Keratinocyte (primary cell): ENCODE results near the gene ARHGAP24. TPM values are rescaled to one million over a fixed set of nuclear protein-coding genes. Genes with fewer than 3 reads are reported as not detected.
A peak's percentile ranks its signal among the peaks of the same experiment; 100 is the strongest.

Experiments used
- DNase-seq: peaks from one replicate; pipeline ENCODE4 v3.0.0-alpha.2; 2011; ENCODE audit warnings: low read depth, missing footprints, low spot score
- FAIRE-seq: peaks from 2 replicates; lab custom pipeline; 2011; peaks lifted over from hg19 to GRCh38; lab: Jason Lieb, UNC
- H2AFZ ChIP-seq: 2 replicates; pipeline ENCODE4 v1.6.0; 2012; ENCODE audit warnings: low read length, control low read depth, inconsistent platforms; ENCODE audit not compliant: control insufficient read depth
- H3K27ac ChIP-seq: 2 replicates; pipeline ENCODE4 v1.5.1; 2011; ENCODE audit warnings: low read length; ENCODE audit not compliant: control insufficient read depth, insufficient read depth
- H3K27me3 ChIP-seq: 3 replicates; pipeline ENCODE4 v1.6.0; 2011; ENCODE audit warnings: low read length; ENCODE audit not compliant: control insufficient read depth, insufficient read depth; ENCODE audit errors: extremely low read depth
- H3K36me3 ChIP-seq, 2 experiments: 2 replicates in 1 of 2; 3 replicates in 1 of 2; pipeline ENCODE4 v1.5.1; 2011; ENCODE audit warnings: low read length in 2 of 2, mild to moderate bottlenecking in 1 of 2; ENCODE audit not compliant: control insufficient read depth in 2 of 2, insufficient read depth in 2 of 2; ENCODE audit errors: extremely low read depth in 1 of 2
- H3K4me1 ChIP-seq: 3 replicates; pipeline ENCODE4 v1.5.1; 2011; ENCODE audit warnings: low read length; ENCODE audit not compliant: control insufficient read depth, insufficient read depth; ENCODE audit errors: extremely low read depth
- H3K4me2 ChIP-seq: 3 replicates; pipeline ENCODE4 v1.6.0; 2011; ENCODE audit warnings: low read depth, low read length; ENCODE audit not compliant: control insufficient read depth, insufficient read depth; ENCODE audit errors: extremely low read depth
- H3K4me3 ChIP-seq, 3 experiments: fragments of 200-600 bp in 1 of 3; sonication (generic) in 1 of 3; 2 replicates in 2 of 3; 3 replicates in 1 of 3; pipeline ENCODE4 v1.5.1; 2011 to 2016; ENCODE audit warnings: low read length in 3 of 3, mild to moderate bottlenecking in 3 of 3, control low read depth in 2 of 3, inconsistent platforms in 1 of 3, low read depth in 1 of 3, mixed read lengths in 1 of 3, mixed run types in 1 of 3, moderate library complexity in 1 of 3; ENCODE audit not compliant: control insufficient read depth in 2 of 3, insufficient read depth in 2 of 3; ENCODE audit errors: extremely low read depth in 1 of 3
- H3K79me2 ChIP-seq: 2 replicates; pipeline ENCODE4 v1.6.0; 2012; ENCODE audit warnings: low read length; ENCODE audit not compliant: control insufficient read depth, insufficient read depth
- H3K9ac ChIP-seq: 3 replicates; pipeline ENCODE4 v1.6.0; 2011; ENCODE audit warnings: low read length; ENCODE audit not compliant: control insufficient read depth, insufficient read depth; ENCODE audit errors: extremely low read depth
- H3K9me1 ChIP-seq: 3 replicates; pipeline ENCODE4 v1.6.0; 2011; ENCODE audit warnings: low read length; ENCODE audit not compliant: control insufficient read depth, insufficient read depth; ENCODE audit errors: extremely low read depth
- H3K9me3 ChIP-seq: 2 replicates; pipeline ENCODE4 v1.5.1; 2012; ENCODE audit warnings: low read depth, low read length; ENCODE audit not compliant: control insufficient read depth
- H4K20me1 ChIP-seq: 3 replicates; pipeline ENCODE4 v1.6.0; 2011; ENCODE audit warnings: low read length; ENCODE audit not compliant: control insufficient read depth, insufficient read depth; ENCODE audit errors: extremely low read depth
- CTCF ChIP-seq, 3 experiments: IDR thresholded peaks in 1 of 3; conservative IDR thresholded peaks in 1 of 3; optimal IDR thresholded peaks in 1 of 3; 2 replicates in 2 of 3; 3 replicates in 1 of 3; pipeline versions ENCODE3 to v1.5.1; 2011; ENCODE audit warnings: low read length in 3 of 3, mild to moderate bottlenecking in 3 of 3, moderate library complexity in 2 of 3, control low read depth in 1 of 3, inconsistent platforms in 1 of 3; ENCODE audit not compliant: insufficient read depth in 2 of 3; ENCODE audit errors: extremely low read depth in 1 of 3
- EZH2 ChIP-seq: IDR thresholded peaks from one replicate; pipeline ENCODE4 v1.6.1; 2012; ENCODE audit warnings: inconsistent platforms, mild to moderate bottlenecking, low read length, moderate library complexity
- dilution Hi-C: fragments of 300-500 bp; cut with MboI; formaldehyde crosslinking; loops from one replicate; pipeline ENCODE4 v1.7.0; 2020; ENCODE audit warnings: low sequenced_read_pairs; ENCODE audit not compliant: extremely low pct_ligation_motif_present
- polyA plus RNA-seq, 5 experiments: library from polyadenylated mRNA; depleted of rRNA in 3 of 5; stranded (reverse) in 3 of 5; stranded (forward) in 1 of 5; unstranded in 1 of 5; fragments of >200 nt; gene quantifications; 1 replicate in 1 of 5; 2 replicates in 3 of 5; 3 replicates in 1 of 5; pipeline versions ENCODE4 v1.2.1 to v1.2.3, GENCODE V29; 2011 to 2012; ENCODE audit warnings: missing spikeins in 2 of 5, low read depth in 1 of 5, low replicate concordance in 1 of 5

Gene ARHGAP24
- polyA plus RNA-seq, 1 donor (not counting 4 experiments of a cell fraction or from before 2014, with no cell fraction given): 0.87 TPM

GRCh38 chr4:85632981-85633380 is 158.0 kb downstream of the ARHGAP24 start:
- no peak overlapping the region for H2AFZ ChIP-seq
- H4K20me1 ChIP-seq: no peaks in the 10 kb centered on the region
- no peaks in the 10 kb centered on the region for H3K27me3 ChIP-seq
- no peak overlapping the region for H3K9ac ChIP-seq
- no peak overlapping the region for H3K27ac ChIP-seq
- FAIRE-seq (no peak), DNase-seq (no peak)
- no peaks in the 10 kb centered on the region for H3K9me3 ChIP-seq
- no peak overlapping the region for H3K4me3 ChIP-seq
- H3K9me1 ChIP-seq: no peaks in the 10 kb centered on the region
- TF ChIP-seq EZH2: no peak
- no peak for TF ChIP-seq CTCF (optimal IDR thresholded peaks at IDR 0.05 in 1 of 3, IDR thresholded peaks at IDR 0.05 in 1 of 3, conservative IDR thresholded peaks at IDR 0.05 in 1 of 3; ENCODE audit: extremely low read depth in 1 of 3, insufficient read depth in 2 of 3, low read length in 3 of 3)
- no peaks in the 10 kb centered on the region for H3K79me2 ChIP-seq
- no peak overlapping the region for H3K4me2 ChIP-seq
- no peaks in the 10 kb centered on the region for H3K36me3 ChIP-seq
- no peaks in the 10 kb centered on the region for H3K4me1 ChIP-seq
- dilution Hi-C loops: no loop called here

- DNase-seq (no peak), FAIRE-seq (peak; percentile 46)
- Histone ChIP-seq H3K4me1 (no peaks in the 10 kb centered on the region), H3K27me3 (no peaks in the 10 kb centered on the region), H2AFZ (no peak overlapping the region), H3K79me2 (no peaks in the 10 kb centered on the region), H4K20me1 (no peaks in the 10 kb centered on the region), H3K36me3 (no peaks in the 10 kb centered on the region), H3K27ac (no peak overlapping the region), H3K9ac (no peak overlapping the region), H3K4me2 (no peak overlapping the region), H3K9me1 (no peaks in the 10 kb centered on the region), H3K9me3 (no peaks in the 10 kb centered on the region), H3K4me3 (no peak overlapping the region)
- TF ChIP-seq CTCF (optimal IDR thresholded peaks at IDR 0.05 in 1 of 3, IDR thresholded peaks at IDR 0.05 in 1 of 3, conservative IDR thresholded peaks at IDR 0.05 in 1 of 3; ENCODE audit: extremely low read depth in 1 of 3, insufficient read depth in 2 of 3, low read length in 3 of 3): no peak
- no peak for TF ChIP-seq EZH2
- dilution Hi-C loops: no loop called here
Observed at GRCh38 chr4:85637778-85638177, 162.8 kb downstream of the ARHGAP24 start.
